GM20431 (cell line): ENCODE results near the gene GATAD2A.
"Not testable (repeated sequence)": the region's sequence is repeated elsewhere in the genome, so short reads cannot be mapped to it uniquely, and the experiment has no call there.

Experiments used
- in situ Hi-C: fragments of 300-500 bp; cut with MseI, MboI; formaldehyde crosslinking; loops from one replicate; pipeline ENCODE4 v1.15.0; 2020; ENCODE audit warnings: low sequenced_read_pairs; ENCODE audit not compliant: unreplicated experiment

GATAD2A gene

GRCh38 chr19:19461671-19462622 is 56.5 kb downstream of the GATAD2A start:
- in situ Hi-C loops = no loop called here

DNA sequence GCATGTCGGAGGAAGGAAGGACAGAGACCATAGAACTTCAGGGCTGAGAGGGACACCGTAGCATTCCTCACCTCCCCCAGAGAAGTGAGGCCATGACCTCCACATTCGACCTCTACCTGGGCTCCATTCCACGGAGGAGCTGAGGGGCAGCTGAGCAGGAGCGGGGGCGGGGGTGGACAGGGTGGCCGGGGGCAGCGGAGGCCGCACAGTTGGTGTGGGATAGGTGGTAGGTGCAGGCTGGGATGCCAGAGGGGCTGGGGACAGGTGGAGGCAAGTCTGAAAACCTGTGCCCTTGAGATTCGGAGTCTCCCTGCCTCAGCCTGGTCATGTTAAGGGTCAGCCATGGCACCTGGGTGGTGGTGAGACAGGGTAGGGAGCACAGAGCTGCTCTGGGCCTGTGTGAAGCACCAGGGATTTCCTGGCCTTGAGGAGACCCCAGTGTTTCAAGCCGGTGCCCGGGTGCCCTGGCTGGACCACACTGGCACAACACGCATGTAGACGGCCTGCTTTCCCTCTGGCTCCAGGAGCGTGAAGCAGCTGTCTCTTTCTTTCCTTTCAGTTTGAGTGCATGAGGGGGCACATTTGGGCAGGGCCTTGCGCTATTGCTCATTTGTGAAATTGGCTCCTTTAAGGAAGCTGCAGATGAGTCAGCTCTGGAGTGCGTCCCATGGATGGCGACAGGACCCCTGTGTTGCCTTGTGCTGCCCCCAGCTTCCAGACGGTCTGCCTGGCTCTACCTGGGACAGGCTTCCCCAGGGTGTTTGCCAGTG is 58.1 kb downstream of the GATAD2A start:
- in situ Hi-C loops = no loop called here

DNA sequence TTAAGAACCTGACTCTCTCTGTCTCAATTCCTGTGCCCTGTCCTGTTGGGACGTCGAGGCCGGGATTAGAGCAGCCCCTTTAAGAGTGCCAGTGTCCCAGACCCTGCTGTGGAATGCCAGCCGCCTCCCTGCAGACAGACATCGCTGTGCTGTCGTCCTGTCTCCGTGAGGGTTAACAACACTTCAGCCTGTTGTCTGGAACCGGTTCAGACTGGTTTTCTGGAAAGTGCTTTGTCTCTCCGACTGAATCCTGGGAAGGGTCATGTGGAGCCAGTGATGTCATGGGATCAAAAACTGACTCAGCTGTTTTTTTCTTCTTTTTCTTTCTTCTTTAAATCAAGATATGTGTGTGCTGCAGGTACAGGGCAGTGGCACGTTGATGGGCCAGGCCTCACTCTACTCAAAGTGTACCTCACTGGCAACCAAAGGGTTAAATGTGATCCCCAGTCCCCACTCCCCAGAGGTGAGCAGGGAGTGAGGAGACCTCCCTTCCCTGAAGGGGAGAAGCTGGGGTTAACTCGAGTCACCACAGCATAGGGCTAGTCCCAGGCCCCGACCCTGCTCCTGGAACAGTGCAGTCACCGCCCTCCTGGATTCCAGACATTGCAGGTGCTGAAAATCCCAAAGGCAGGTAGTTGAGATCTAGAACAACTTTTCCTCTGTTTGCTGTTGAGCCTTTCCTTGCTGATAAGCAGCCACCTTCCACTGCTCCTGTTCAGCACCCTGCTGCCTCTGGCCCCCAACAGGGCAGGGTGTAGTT is 59.0 kb downstream of the GATAD2A start:
- in situ Hi-C loops = no loop called here

GRCh38 chr19:19465436-19466070 is 60.1 kb downstream of the GATAD2A start:
- in situ Hi-C loops = no loop called here

GRCh38 chr19:19466201-19466600 is 60.7 kb downstream of the GATAD2A start:
- in situ Hi-C loops = no loop called here

DNA sequence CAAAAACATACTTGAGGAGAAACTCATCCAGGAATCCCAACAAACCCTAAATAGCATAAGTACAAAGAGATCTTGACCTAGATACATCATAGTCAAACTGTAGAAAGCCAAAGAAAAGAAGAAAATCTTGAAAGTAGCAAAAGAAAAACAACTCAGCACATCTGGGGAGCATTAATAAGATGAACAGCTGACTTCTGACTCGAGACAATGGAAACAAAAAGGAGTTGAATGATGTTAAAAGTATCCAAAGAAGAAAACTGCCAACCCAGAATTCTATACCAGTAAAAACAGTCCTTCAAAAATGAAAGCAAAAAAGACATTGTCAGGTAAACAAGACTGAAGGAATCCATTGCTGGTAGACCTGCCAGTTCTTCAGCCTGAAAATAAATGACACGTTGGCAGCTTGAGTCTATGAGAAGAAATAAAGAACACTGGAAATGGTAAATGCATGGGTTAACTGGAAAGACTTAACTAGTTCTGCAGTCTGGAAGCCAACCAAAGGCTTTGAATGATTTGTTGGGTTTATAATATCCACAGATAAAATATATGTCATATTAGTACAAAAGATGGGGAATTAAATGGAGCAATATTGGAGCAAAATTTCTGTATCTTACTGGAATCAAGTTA is 63.1 kb downstream of the GATAD2A start:
- in situ Hi-C loops = no loop called here

GRCh38 chr19:19470579-19470978 is 65.1 kb downstream of the GATAD2A start:
- in situ Hi-C loops = no loop called here

GRCh38 chr19:19471682-19472081 is 66.2 kb downstream of the GATAD2A start:
- in situ Hi-C loops = no loop called here

DNA sequence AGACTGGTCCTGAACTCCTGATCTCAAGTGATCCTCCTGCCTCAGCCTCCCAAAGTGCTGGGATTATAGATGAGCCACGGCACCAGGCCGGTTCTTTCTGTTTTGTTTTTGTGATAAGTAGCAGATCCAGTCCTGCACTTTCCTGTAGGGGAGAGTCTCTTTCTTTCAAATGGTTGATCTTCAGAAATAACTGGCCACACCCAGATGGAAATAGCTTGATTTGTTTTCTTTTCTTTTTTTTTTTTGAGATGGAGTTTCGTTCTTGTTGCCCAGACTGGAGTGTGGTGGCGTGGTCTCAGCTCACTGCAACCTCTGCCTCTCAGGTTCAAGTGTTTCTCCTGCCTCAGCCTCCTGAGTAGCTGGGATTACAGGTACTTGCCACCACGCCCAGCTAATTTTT is 66.6 kb downstream of the GATAD2A start:
- in situ Hi-C loops = not testable (repeated sequence)

GRCh38 chr19:19475015-19475765 is 69.7 kb downstream of the GATAD2A start:
- in situ Hi-C loops = no loop called here

GRCh38 chr19:19475849-19476828 is 70.7 kb downstream of the GATAD2A start:
- in situ Hi-C loops = no loop called here

GRCh38 chr19:19477705-19478383 is 72.4 kb downstream of the GATAD2A start:
- in situ Hi-C loops = no loop called here

DNA sequence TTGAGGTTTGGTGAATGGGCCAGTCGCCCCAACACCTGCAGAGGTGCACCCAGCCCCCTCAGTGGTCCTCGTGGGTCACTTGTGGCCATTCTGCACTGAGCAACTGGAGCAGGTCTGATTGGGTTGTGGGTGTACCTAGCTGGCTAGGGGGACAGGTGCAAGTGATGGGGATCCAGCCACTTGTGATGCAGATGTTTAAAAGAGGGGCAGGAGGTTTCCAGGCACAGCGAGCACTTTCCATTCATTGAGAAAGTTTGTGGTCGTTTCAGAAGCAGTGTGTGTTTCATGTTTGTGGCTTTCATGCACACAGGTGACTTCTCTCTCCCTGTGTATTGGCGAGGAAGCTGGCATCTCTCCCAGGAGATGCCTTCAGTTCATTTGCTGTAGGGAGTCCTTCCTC is 75.2 kb downstream of the GATAD2A start:
- in situ Hi-C loops = no loop called here

GRCh38 chr19:19482809-19483596 is 77.5 kb downstream of the GATAD2A start:
- in situ Hi-C loops = no loop called here

- in situ Hi-C loops = no loop called here
Measured at GRCh38 chr19:19485161-19485997, 79.9 kb downstream of the GATAD2A start.

- in situ Hi-C loops = no loop called here
Measured at GRCh38 chr19:19485998-19486290, 80.5 kb downstream of the GATAD2A start.
